H1 (cell line): Measurements from ENCODE around the gene AGRP. TPM values are rescaled to one million over a fixed set of nuclear protein-coding genes. Genes with fewer than 3 reads are reported as not detected.

Experiments
- polyA plus RNA-seq, 7 experiments: library from polyadenylated mRNA; depleted of rRNA in 3 of 7; stranded (reverse) in 5 of 7; unstranded in 2 of 7; fragments of >200 nt in 5 of 7; fragments of 200-250 nt in 2 of 7; gene quantifications; 1 replicate in 5 of 7; 2 replicates in 1 of 7; 4 replicates in 1 of 7; pipeline versions ENCODE4 v1.2.1 to v1.2.3, GENCODE V29; 2011 to 2013; ENCODE audit warnings: missing spikeins in 2 of 7, mixed read lengths in 2 of 7
- total RNA-seq: library from RNA; stranded (reverse); fragmentation: NEBNext Ultra II Directional; extraction: Animal tissue kit (Norgen Biotek cat#: 25700); gene quantifications from 2 replicates; pipeline ENCODE4 v1.2.1, GENCODE V29; 2021

Gene AGRP
- total and polyA plus RNA-seq, 2 of the 8 experiments (the other 6 are each of a cell fraction or from before 2014, with no cell fraction given) = not detected

Other genes starting within 250 kb of the AGRP start
- gene FHOD1, start 236.1 kb downstream of the AGRP start, total RNA-seq = 55.4 and 60.7 TPM in 2 replicates
- gene FHOD1, start 236.1 kb downstream of the AGRP start, polyA plus RNA-seq (2011; rRNA removed) = 31.3 and 49.1 TPM in 2 replicates
- 7.9 and 8.5 TPM in 2 replicates for gene SLC9A5, start 234.6 kb downstream of the AGRP start, total RNA-seq
- gene SLC9A5, start 234.6 kb downstream of the AGRP start, polyA plus RNA-seq (2011; rRNA removed) = 8.6 and 11.6 TPM in 2 replicates
- gene PLEKHG4, start 204.0 kb downstream of the AGRP start, total RNA-seq = 7.4 and 7.7 TPM in 2 replicates
- 11.1 and 19.8 TPM in 2 replicates for gene PLEKHG4, start 204.0 kb downstream of the AGRP start, polyA plus RNA-seq (2011; rRNA removed)
- 0.06 and 0.63 TPM in 2 replicates for gene KCTD19, start 156.8 kb downstream of the AGRP start, total RNA-seq
- gene KCTD19, start 156.8 kb downstream of the AGRP start, polyA plus RNA-seq (2011; rRNA removed) = 0.24 and 0.47 TPM in 2 replicates
- gene LRRC36, start 156.7 kb downstream of the AGRP start, total RNA-seq = 0.44 TPM in 1 of 2 replicates, not detected in the other
- 0.09 and 0.15 TPM in 2 replicates for gene LRRC36, start 156.7 kb downstream of the AGRP start, polyA plus RNA-seq (2011; rRNA removed)
- gene TPPP3, start 90.0 kb downstream of the AGRP start, total RNA-seq = 0.61 and 1.0 TPM in 2 replicates
- gene TPPP3, start 90.0 kb downstream of the AGRP start, polyA plus RNA-seq (2011; rRNA removed) = 0.77 and 1.3 TPM in 2 replicates
- 3.1 and 3.5 TPM in 2 replicates for gene ZDHHC1, start 67.1 kb downstream of the AGRP start, total RNA-seq
- gene ZDHHC1, start 67.1 kb downstream of the AGRP start, polyA plus RNA-seq (2011; rRNA removed) = 4.9 and 7.5 TPM in 2 replicates
- 25.9 and 28.7 TPM in 2 replicates for gene HSD11B2, start 52.4 kb downstream of the AGRP start, total RNA-seq
- 32.9 and 41.9 TPM in 2 replicates for gene HSD11B2, start 52.4 kb downstream of the AGRP start, polyA plus RNA-seq (2011; rRNA removed)
- 47.3 and 54.1 TPM in 2 replicates for gene ATP6V0D1, start 2.4 kb downstream of the AGRP start, total RNA-seq
- 129 and 134 TPM in 2 replicates for gene ATP6V0D1, start 2.4 kb downstream of the AGRP start, polyA plus RNA-seq (2011; rRNA removed)
- 8.0 and 10.1 TPM in 2 replicates for gene RIPOR1, start 45.3 kb upstream of the AGRP start, total RNA-seq
- gene RIPOR1, start 45.3 kb upstream of the AGRP start, polyA plus RNA-seq (2011; rRNA removed) = 2.7 and 4.4 TPM in 2 replicates
- 66.0 and 67.5 TPM in 2 replicates for gene CTCF, start 79.0 kb upstream of the AGRP start, total RNA-seq
- gene CTCF, start 79.0 kb upstream of the AGRP start, polyA plus RNA-seq (2011; rRNA removed) = 24.2 and 32.4 TPM in 2 replicates
- 34.5 and 36.7 TPM in 2 replicates for gene CARMIL2, start 161.6 kb upstream of the AGRP start, total RNA-seq
- 15.7 and 29.8 TPM in 2 replicates for gene CARMIL2, start 161.6 kb upstream of the AGRP start, polyA plus RNA-seq (2011; rRNA removed)
- gene ACD, start 176.7 kb upstream of the AGRP start, total RNA-seq = 34.8 and 35.8 TPM in 2 replicates
- gene ACD, start 176.7 kb upstream of the AGRP start, polyA plus RNA-seq (2011; rRNA removed) = 58.0 and 81.7 TPM in 2 replicates
- 14.4 and 15.1 TPM in 2 replicates for gene PARD6A, start 177.4 kb upstream of the AGRP start, total RNA-seq
- gene PARD6A, start 177.4 kb upstream of the AGRP start, polyA plus RNA-seq (2011; rRNA removed) = 21.8 and 28.6 TPM in 2 replicates
- gene ENKD1, start 183.2 kb upstream of the AGRP start, total RNA-seq = 9.6 and 12.9 TPM in 2 replicates
- 16.0 and 16.1 TPM in 2 replicates for gene ENKD1, start 183.2 kb upstream of the AGRP start, polyA plus RNA-seq (2011; rRNA removed)
- gene C16orf86, start 183.3 kb upstream of the AGRP start, total RNA-seq = 2.0 and 2.3 TPM in 2 replicates
- 1.4 and 2.4 TPM in 2 replicates for gene C16orf86, start 183.3 kb upstream of the AGRP start, polyA plus RNA-seq (2011; rRNA removed)
- 33.2 and 35.4 TPM in 2 replicates for gene GFOD2, start 235.8 kb upstream of the AGRP start, total RNA-seq
- 21.4 and 24.5 TPM in 2 replicates for gene GFOD2, start 235.8 kb upstream of the AGRP start, polyA plus RNA-seq (2011; rRNA removed)